NCI-H1436 (cell line): ENCODE results near the gene INTS4.
A peak's percentile ranks its signal among the peaks of the same experiment; 100 is the strongest.
"Not testable (repeated sequence)": the region's sequence is repeated elsewhere in the genome, so short reads cannot be mapped to it uniquely, and the experiment has no call there.

ENCODE experiments used
- DNase-seq: peaks from one replicate; lab custom pipeline; 2025; lab: John Stamatoyannopoulos, UW

INTS4 gene, protein sequence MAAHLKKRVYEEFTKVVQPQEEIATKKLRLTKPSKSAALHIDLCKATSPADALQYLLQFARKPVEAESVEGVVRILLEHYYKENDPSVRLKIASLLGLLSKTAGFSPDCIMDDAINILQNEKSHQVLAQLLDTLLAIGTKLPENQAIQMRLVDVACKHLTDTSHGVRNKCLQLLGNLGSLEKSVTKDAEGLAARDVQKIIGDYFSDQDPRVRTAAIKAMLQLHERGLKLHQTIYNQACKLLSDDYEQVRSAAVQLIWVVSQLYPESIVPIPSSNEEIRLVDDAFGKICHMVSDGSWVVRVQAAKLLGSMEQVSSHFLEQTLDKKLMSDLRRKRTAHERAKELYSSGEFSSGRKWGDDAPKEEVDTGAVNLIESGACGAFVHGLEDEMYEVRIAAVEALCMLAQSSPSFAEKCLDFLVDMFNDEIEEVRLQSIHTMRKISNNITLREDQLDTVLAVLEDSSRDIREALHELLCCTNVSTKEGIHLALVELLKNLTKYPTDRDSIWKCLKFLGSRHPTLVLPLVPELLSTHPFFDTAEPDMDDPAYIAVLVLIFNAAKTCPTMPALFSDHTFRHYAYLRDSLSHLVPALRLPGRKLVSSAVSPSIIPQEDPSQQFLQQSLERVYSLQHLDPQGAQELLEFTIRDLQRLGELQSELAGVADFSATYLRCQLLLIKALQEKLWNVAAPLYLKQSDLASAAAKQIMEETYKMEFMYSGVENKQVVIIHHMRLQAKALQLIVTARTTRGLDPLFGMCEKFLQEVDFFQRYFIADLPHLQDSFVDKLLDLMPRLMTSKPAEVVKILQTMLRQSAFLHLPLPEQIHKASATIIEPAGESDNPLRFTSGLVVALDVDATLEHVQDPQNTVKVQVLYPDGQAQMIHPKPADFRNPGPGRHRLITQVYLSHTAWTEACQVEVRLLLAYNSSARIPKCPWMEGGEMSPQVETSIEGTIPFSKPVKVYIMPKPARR

GRCh38 chr11:77994434-77995362, at the start of gene INTS4:
INTS4 (minus strand) TSS chr11:77994668; CDS start chr11:77994643, 25 bp downstream.
- peak; percentile 99 for DNase-seq

DNA sequence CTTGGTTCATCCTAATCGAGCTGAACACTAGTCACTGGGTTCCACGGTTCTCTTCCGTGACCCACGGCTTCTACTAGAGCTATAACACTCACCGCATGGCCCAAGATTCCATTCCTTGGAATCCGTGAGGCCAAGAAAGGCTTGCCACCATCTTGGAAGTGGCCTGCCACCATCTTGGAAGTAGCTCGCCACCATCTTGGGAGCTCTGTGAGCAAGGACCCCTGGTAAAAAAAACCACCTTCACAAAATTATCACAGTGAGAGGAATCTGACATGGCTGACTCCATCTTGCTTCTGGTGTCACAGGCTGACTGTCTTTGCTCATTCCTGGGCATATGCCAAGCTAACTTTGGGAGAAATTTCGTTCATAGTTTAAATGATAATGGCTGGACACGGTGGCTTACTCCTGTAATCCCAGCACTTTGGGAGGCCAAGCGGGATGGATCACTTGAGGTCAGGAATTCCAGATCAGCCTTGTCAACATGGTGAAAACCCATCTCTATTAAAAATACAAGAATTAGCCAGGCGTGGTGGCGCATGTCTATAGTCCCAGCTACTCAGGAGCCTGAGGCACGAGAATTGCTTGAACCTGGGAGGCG, 47.5 kb upstream of the INTS4 start:
- no peak for DNase-seq

DNA sequence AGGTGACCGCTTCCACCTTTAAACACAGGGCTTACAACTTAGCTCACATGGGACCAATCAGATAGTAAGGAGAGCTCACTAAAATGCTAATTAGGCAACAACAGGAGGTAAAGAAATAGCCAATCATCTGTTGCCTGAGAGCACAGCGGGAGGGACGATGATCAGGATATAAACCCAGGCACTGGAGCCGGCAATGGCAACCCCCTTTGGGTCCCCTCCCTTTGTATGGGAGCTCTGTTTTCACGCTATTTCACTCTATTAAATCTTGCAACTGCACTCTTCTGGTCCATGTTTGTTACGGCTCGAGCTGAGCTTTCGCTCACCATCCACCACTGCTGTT, 46.9 kb upstream of the INTS4 start:
- not testable (repeated sequence) for DNase-seq

- no peak for DNase-seq
These were observed 46.4 kb upstream of the INTS4 start for GRCh38 chr11:78040691-78041379.

GRCh38 chr11:78039919-78040671, 45.6 kb upstream of the INTS4 start:
- no peak for DNase-seq

- DNase-seq, result no peak
These were observed 45.0 kb upstream of the INTS4 start for GRCh38 chr11:78039391-78039918.

DNA sequence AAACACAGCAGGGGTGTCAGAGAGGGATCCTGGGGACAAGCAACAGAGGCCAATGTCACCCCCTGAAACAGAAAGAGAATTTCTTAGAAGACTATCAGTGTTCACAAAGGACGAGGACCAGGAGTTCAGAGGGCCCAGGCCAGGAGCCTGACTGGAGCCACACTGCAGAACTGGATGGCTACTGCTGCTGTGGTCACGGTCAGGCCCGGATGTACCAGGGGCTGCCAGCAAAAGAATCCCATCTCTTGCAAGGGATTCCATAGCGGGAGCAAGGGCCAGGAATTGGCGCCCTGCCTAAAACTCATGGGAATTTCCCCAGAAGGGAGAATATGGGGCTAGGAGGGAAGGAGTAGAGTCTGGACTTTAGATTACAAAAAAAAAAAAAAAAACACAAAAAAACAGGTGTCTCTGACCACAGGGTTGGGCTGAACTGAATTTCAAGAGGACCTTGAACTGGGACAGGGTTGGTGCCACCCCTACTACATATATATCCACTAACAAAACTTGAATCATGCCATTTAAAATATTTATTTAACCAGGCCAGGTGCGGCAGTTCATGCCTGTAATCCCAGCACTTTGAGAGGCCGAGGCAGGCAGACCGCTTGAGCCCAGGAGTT, 44.3 kb upstream of the INTS4 start:
- DNase-seq, result no peak

- no peak for DNase-seq
These were observed 43.6 kb upstream of the INTS4 start for GRCh38 chr11:78037825-78038620.

- no peak for DNase-seq
These were observed 42.6 kb upstream of the INTS4 start for GRCh38 chr11:78037056-78037455.

DNA sequence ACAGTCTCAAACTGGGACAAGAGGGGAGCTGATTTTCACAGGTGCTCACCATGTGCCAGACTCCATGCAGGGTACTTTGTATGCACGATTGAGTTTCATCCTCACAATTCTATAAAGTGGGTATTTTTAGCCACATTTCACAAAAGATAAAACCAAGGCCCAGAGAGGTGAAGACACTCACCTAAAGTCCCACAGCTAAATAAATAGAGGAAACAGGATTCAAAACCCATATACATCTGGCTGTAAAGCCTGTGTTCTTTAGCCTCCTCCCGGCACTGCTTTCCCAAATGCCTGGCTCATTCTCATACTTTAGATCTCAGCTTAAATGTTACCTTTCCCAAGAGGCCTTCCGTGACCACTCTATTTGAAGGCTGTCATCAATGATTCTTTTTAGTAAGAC, 41.8 kb upstream of the INTS4 start:
- no peak for DNase-seq

DNA sequence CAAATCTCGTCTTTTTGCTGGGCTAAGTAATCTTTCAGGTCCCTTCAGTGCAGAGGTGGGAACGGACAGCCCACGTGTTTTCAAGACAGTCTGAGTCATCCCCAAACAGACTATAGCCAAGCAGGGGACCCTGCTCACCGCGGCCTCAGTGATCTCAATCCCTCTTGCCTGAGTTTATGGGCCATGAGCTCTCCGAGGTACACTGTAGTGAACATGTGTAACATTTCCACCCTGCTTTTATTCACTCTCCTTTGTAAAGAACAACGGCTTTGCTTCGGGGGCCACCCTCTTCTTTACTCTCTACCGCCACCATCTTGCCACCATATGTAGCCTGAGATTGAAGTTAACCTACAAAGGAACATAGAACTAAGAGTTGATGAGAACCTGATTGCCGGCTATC, 40.2 kb upstream of the INTS4 start:
- DNase-seq, result no peak

DNA sequence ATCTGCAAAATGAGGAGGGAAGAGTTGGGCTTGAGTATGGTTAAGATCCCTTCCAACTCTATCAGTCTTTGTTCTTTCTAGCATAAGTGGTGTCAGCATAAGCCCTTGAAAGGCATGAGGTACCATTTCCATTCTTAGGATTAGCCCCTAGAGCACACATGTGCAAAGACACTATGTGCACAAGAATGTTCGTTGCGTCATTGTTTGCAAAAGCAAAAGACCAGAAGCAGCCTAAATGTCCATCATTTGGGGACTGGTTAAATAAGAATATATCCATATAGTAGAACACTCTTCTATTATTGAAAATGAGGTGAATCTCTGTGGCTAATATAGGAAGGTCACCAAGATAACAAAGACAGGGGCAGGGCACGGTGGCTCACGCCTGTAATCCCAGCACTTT, 38.6 kb upstream of the INTS4 start:
- no peak for DNase-seq

DNA sequence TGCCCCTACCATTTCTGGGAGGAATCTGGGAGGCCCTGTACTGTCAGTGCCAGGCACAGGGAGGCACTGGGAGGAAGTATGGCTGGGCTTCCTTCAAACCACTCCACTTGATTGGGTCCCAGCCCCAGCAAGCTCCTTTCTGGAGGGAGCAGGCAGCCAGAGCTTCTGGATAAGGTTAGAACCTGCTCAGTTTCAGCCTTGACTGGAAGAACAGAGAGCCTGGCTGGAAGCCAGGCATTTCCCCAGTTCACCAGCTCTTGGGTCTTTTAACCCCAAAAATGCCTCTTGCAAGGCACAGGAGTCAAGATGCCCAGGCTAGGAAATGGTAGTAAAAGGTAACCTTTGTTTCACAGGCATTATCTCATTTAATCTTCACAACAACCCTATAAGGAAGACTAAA, 37.6 kb upstream of the INTS4 start:
- DNase-seq, result no peak

DNA sequence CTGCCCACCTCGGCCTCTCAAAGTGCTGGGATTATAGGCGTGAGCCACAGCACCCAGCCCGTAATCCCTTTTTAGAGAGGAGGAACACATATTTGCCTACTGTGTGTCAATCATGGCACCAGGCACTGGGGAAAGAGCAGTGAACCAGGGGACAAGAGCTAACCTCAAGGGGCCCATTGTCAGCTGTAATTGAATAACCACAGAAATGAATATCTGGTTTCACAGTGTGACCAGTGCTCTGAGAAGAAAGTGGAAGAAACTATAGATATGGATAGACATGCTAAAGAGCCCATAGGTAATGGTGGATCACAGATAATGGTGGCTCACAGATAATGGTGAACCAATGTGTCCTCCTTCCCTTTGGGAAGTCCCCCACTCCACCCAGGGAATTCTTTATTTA, 37.2 kb upstream of the INTS4 start:
- DNase-seq, result no peak

GRCh38 chr11:78030429-78031325, 36.2 kb upstream of the INTS4 start:
- peak; percentile 94 for DNase-seq

- not testable (repeated sequence) for DNase-seq
These were observed 34.0 kb upstream of the INTS4 start for GRCh38 chr11:78028423-78028822.

DNA sequence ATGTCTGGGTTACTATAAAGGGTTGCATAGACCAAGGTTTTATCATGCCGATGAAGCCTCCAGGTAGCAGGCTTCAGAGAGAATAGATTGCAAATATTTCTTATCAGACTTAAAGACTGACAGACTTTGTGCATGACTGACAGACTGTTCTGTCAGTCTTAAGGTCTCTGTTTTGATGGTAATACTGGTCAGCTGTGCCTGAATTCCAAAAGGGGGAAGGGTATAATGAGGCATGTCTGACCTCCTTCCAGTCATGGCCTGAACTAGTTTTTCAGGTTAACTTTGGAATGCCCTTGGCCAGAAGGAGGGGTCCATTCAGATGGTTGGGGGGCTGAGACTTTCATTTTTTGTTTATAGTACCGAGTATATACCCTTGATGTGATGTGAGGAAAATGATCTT, 33.3 kb upstream of the INTS4 start:
- no peak for DNase-seq

DNA sequence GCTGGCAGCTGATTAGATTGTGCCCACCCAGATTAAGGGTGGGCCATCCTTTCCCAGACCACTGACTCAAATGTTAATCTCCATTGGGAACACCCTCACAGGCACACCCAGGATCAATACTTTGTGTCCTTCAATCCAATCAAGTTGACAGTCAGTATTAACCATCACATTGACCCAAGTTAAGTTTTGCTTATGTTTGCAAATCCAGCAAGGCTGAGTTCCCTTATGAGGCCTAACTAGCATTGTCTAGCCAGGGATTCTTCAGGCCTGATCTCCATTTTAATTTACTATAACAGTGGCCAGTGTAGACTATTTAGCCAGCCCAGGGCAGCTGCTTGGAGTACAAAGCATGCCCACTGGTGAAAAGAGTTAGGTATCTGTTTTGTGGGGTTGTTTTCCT, 30.9 kb upstream of the INTS4 start:
- no peak for DNase-seq
